HepG2 (cell line): Measurements from ENCODE around the gene LGI2. TPM values are rescaled to one million over a fixed set of nuclear protein-coding genes. Genes with fewer than 3 reads are reported as not detected.

Source experiments
- ATAC-seq: fragments of 200-7000 bp; cut with Tn5 transposase; 3 replicates; pipeline ENCODE4 v1.9.1; 2020; ENCODE audit warnings: mild to moderate bottlenecking, moderate library complexity
- BruUV-seq: library from RNA; stranded (reverse); fragments of 400-500 nt; replicated peaks from 2 replicates; lab custom pipeline; 2021; lab: Mats Ljungman, UMichigan
- CTCF ChIA-PET: fragments of 300-600 bp; formaldehyde crosslinking; extraction: SDS; loops from one replicate; lab custom pipeline; 2021; ENCODE audit warnings: low total read pairs, inconsistent platforms, low intra/inter-chr PET ratio; lab: Yijun Ruan, JAX
- POLR2A ChIA-PET: fragments of 350-600 bp; sonication (Branson Sonifier 250); formaldehyde crosslinking; loops from one replicate; lab custom pipeline; 2020; ENCODE audit warnings: antibody characterized with exemption, inconsistent platforms; lab: Yijun Ruan, JAX
- DNase-seq: peaks from one replicate; pipeline ENCODE4 v3.0.0-alpha.2; 2015; ENCODE audit warnings: low spot score
- FAIRE-seq: peaks from 3 replicates; lab custom pipeline; 2011; peaks lifted over from hg19 to GRCh38; lab: Jason Lieb, UNC
- H2AFZ ChIP-seq: one replicate; pipeline ENCODE4 v1.6.1; 2011; ENCODE audit warnings: low read length, inconsistent platforms
- H3K27ac ChIP-seq: fragments of 300-600 bp; 3 replicates; pipeline ENCODE4 v1.8.0; 2011; ENCODE audit warnings: mixed run types, mild to moderate bottlenecking, mixed read lengths, low read length, inconsistent platforms; ENCODE audit not compliant: insufficient read depth; ENCODE audit errors: extremely low read length
- H3K27me3 ChIP-seq, 2 experiments: fragments of 200-600 bp in 1 of 2; 2 replicates in 1 of 2; 3 replicates in 1 of 2; pipeline versions ENCODE4 v1.6.0 to v1.8.0; 2011; ENCODE audit warnings: low read length in 2 of 2, mild to moderate bottlenecking in 2 of 2, moderate library complexity in 2 of 2, inconsistent platforms in 1 of 2; ENCODE audit not compliant: insufficient read depth in 2 of 2, control insufficient read depth in 1 of 2
- H3K36me3 ChIP-seq, 2 experiments: fragments of 200-600 bp in 1 of 2; replicated peaks in 1 of 2; 2 replicates in 1 of 2; 3 replicates in 1 of 2; pipeline versions ENCODE4 v1.5.1 to v1.8.0; 2011; ENCODE audit warnings: low read length in 2 of 2, inconsistent platforms in 1 of 2; ENCODE audit not compliant: insufficient read depth in 2 of 2, control insufficient read depth in 1 of 2
- H3K4me1 ChIP-seq: 2 replicates; pipeline ENCODE4 v1.5.1; 2012; ENCODE audit warnings: low read length, inconsistent platforms; ENCODE audit not compliant: insufficient read depth
- H3K4me2 ChIP-seq: 2 replicates; pipeline ENCODE4 v1.6.0; 2011; ENCODE audit warnings: low read depth, low read length, inconsistent platforms
- H3K4me3 ChIP-seq, 3 experiments: fragments of 200-600 bp in 1 of 3; sonication (generic), shearing (Covaris generic) in 1 of 3; replicated peaks in 1 of 3; 2 replicates each; pipeline ENCODE4 v1.5.1; 2011 to 2016; ENCODE audit warnings: low read length in 3 of 3, inconsistent platforms in 2 of 3, low read depth in 2 of 3, mild to moderate bottlenecking in 2 of 3, control low read depth in 1 of 3, mixed read lengths in 1 of 3; ENCODE audit not compliant: insufficient read depth in 1 of 3
- H3K79me2 ChIP-seq: one replicate; pipeline ENCODE4 v1.6.1; 2011; ENCODE audit warnings: low read length, inconsistent platforms; ENCODE audit not compliant: insufficient read depth
- H3K9ac ChIP-seq: 2 replicates; pipeline ENCODE4 v1.6.0; 2011; ENCODE audit warnings: mild to moderate bottlenecking, low read depth, low read length, inconsistent platforms; ENCODE audit not compliant: insufficient read depth
- H3K9me3 ChIP-seq: 2 replicates; pipeline ENCODE4 v1.5.1; 2012; ENCODE audit warnings: mild to moderate bottlenecking, low read length
- H4K20me1 ChIP-seq: 2 replicates; pipeline ENCODE4 v1.6.0; 2011; ENCODE audit warnings: inconsistent platforms, mild to moderate bottlenecking, low read length, moderate library complexity; ENCODE audit not compliant: insufficient read depth
- ATF5 ChIP-seq: sonication (generic); formaldehyde crosslinking; IDR thresholded peaks from 2 replicates; pipeline ENCODE4 v1.4.0; 2020; ENCODE audit warnings: mild to moderate bottlenecking, low read depth, missing genetic modification reagents
- HOXA9 ChIP-seq: sonication (generic); formaldehyde crosslinking; IDR thresholded peaks from 2 replicates; pipeline ENCODE4 v1.8.1; 2022; ENCODE audit warnings: missing genetic modification reagents, mild to moderate bottlenecking, moderate library complexity, borderline replicate concordance
- HOXD1 ChIP-seq: sonication (generic); formaldehyde crosslinking; IDR thresholded peaks from 2 replicates; pipeline ENCODE4 v1.5.0; 2020; ENCODE audit warnings: missing genetic modification reagents
- JUND ChIP-seq: sonication (generic); formaldehyde crosslinking; IDR thresholded peaks from 2 replicates; pipeline ENCODE4 v1.8.0; 2022; ENCODE audit warnings: mild to moderate bottlenecking, missing genetic modification reagents
- KAT2B ChIP-seq: fragments of 150-350 bp; IDR thresholded peaks from 2 replicates; pipeline ENCODE4 v1.6.1; 2014; ENCODE audit warnings: low read depth, low read length, borderline replicate concordance
- KDM6A ChIP-seq: IDR thresholded peaks from 2 replicates; pipeline ENCODE4 v1.6.1; 2016; ENCODE audit warnings: low read depth
- MLXIP ChIP-seq: sonication (generic); formaldehyde crosslinking; IDR thresholded peaks from 2 replicates; pipeline ENCODE4 v1.9.0; 2021; ENCODE audit warnings: missing genetic modification reagents, borderline replicate concordance
- NR2F1 ChIP-seq, 2 experiments: fragments of 450-650 bp in 1 of 2; formaldehyde crosslinking in 1 of 2; IDR thresholded peaks; 2 replicates each; pipeline versions ENCODE4 v1.5.0 to v1.6.1; 2016 to 2020; ENCODE audit warnings: mild to moderate bottlenecking in 1 of 2, missing compliant biosample characterization in 1 of 2, missing genetic modification reagents in 1 of 2, moderate library complexity in 1 of 2
- RFX3 ChIP-seq: IDR thresholded peaks from 2 replicates; pipeline ENCODE4 v1.6.1; 2016; ENCODE audit warnings: missing biosample characterization, missing genetic modification reagents
- SP4 ChIP-seq: sonication (generic); formaldehyde crosslinking; IDR thresholded peaks from 2 replicates; pipeline ENCODE4 v1.8.1; 2023; ENCODE audit warnings: mild to moderate bottlenecking, missing genetic modification reagents
- TBX3 ChIP-seq: fragments of 450-650 bp; IDR thresholded peaks from 2 replicates; pipeline ENCODE4 v1.6.1; 2017; ENCODE audit warnings: antibody characterized with exemption, mild to moderate bottlenecking, inconsistent platforms, borderline replicate concordance
- ZKSCAN8 ChIP-seq: IDR thresholded peaks from 2 replicates; pipeline ENCODE4 v1.6.1; 2016; ENCODE audit warnings: borderline replicate concordance, missing genetic modification reagents, missing compliant biosample characterization
- ZNF264 ChIP-seq: sonication (generic); formaldehyde crosslinking; IDR thresholded peaks from 2 replicates; pipeline ENCODE4 v1.4.0; 2020; ENCODE audit warnings: missing genetic modification reagents
- ZNF350 ChIP-seq: sonication (generic); formaldehyde crosslinking; IDR thresholded peaks from 2 replicates; pipeline ENCODE4 v1.4.0; 2020; ENCODE audit warnings: mild to moderate bottlenecking, low read depth, missing genetic modification reagents, borderline replicate concordance
- ZNF567 ChIP-seq: sonication (generic); formaldehyde crosslinking; IDR thresholded peaks from 2 replicates; pipeline ENCODE4 v1.8.1; 2023; ENCODE audit warnings: mild to moderate bottlenecking, missing genetic modification reagents, borderline replicate concordance
- ZNF850 ChIP-seq: sonication (generic); formaldehyde crosslinking; conservative IDR thresholded peaks from 2 replicates; pipeline ENCODE4 v1.9.0; 2021; ENCODE audit warnings: mild to moderate bottlenecking, missing genetic modification reagents
- WGBS: methylation state at CpG from one replicate; pipeline ENCODE4 v1.1.6; 2017; ENCODE audit warnings: low lambda C conversion rate; 5-methylcytosine and 5-hydroxymethylcytosine counted together
- in situ Hi-C: cut with HindIII; loops from 2 replicates; pipeline ENCODE4 v1.10.0; 2017; ENCODE audit warnings: low pct_unique_long_range_greater_than_20kb; ENCODE audit not compliant: extremely low pct_ligation_motif_present
- intact Hi-C: fragments of 100-400 bp; cut with micrococcal nuclease; formaldehyde crosslinking; loops from one replicate; pipeline ENCODE4 v1.10.0; 2022; ENCODE audit not compliant: unreplicated experiment
- polyA plus RNA-seq, 8 experiments: library from polyadenylated mRNA; depleted of rRNA in 3 of 8; stranded (reverse) in 7 of 8; unstranded in 1 of 8; fragments of >200 nt; fragmentation: Illumina TruSeq in 4 of 8; extraction: Trizol in 4 of 8; gene quantifications; 2 replicates each; pipeline versions ENCODE4 v1.2.1 to v1.2.3, GENCODE V29; 2011 to 2016; ENCODE audit warnings: low read depth in 4 of 8, missing spikeins in 1 of 8, mixed read lengths in 1 of 8; ENCODE audit not compliant: insufficient read depth in 1 of 8
- total RNA-seq, 5 experiments: library from RNA; depleted of rRNA; stranded (reverse); fragments of >200 nt; fragmentation: Illumina TruSeq; extraction: Trizol; gene quantifications; 2 replicates each; pipeline ENCODE4 v1.2.3, GENCODE V29; 2016; ENCODE audit warnings: low read depth in 1 of 5

The LGI2 gene
- total and polyA plus RNA-seq, 2 of the 13 experiments (the other 11 are each of a cell fraction or from before 2014, with no cell fraction given) = not detected

- TF ChIP-seq ZKSCAN8 (CRISPR knock-in tag) (no peak), JUND (no peak), KAT2B (no peak), NR2F1 (CRISPR knock-in tag; IDR thresholded peaks at IDR 0.05) (no peak), SP4 (CRISPR knock-in tag) (no peak), HOXD1 (no peak), ZNF350 (CRISPR knock-in tag) (no peak), KDM6A (CRISPR knock-in tag) (no peak), ZNF850 (no peak), TBX3 (no peak), RFX3 (CRISPR knock-in tag) (no peak)
- Histone ChIP-seq H3K9ac (no peak overlapping the region), H3K36me3 (no peaks in the 10 kb centered on the region), H3K4me3 (no peak overlapping the region), H2AFZ (no peak overlapping the region), H3K79me2 (no peaks in the 10 kb centered on the region), H3K27me3 (peaks cover 0 to 6% of the 10 kb centered on the region in 2 experiments; a peak in 3 of 5 replicates), H4K20me1 (no peaks in the 10 kb centered on the region), H3K4me2 (no peak overlapping the region), H3K9me3 (no peaks in the 10 kb centered on the region), H3K27ac (no peak overlapping the region), H3K4me1 (no peaks in the 10 kb centered on the region)
- no TSS peak for BruUV-seq
- WGBS = 29% methylated on average over 4 of the region's 4 CpGs
- DNase-seq = no peak
- CTCF ChIA-PET = no interaction called here
- POLR2A ChIA-PET = no interaction called here
- no peak; the same call in 2 of the 3 replicates for ATAC-seq
- in situ Hi-C loops (no loop called here), intact Hi-C loops (no loop called here)
- FAIRE-seq = no peak
Observed at GRCh38 chr4:25075851-25076250, 45.1 kb upstream of the LGI2 start.

GRCh38 chr4:25075129-25075528, 44.4 kb upstream of the LGI2 start:
- Histone ChIP-seq H4K20me1 (no peaks in the 10 kb centered on the region), H3K27ac (no peak overlapping the region), H2AFZ (no peak overlapping the region), H3K9me3 (no peaks in the 10 kb centered on the region), H3K4me1 (no peaks in the 10 kb centered on the region), H3K36me3 (no peaks in the 10 kb centered on the region), H3K4me3 (no peak overlapping the region), H3K9ac (no peak overlapping the region), H3K27me3 (peaks cover 0 to 6% of the 10 kb centered on the region in 2 experiments; a peak in 2 of 5 replicates), H3K79me2 (no peaks in the 10 kb centered on the region), H3K4me2 (no peak overlapping the region)
- no peak for ATAC-seq
- CTCF ChIA-PET = no interaction called here
- WGBS = 72% methylated on average over 6 of the region's 11 CpGs
- FAIRE-seq = no peak
- POLR2A ChIA-PET = no interaction called here
- BruUV-seq = no TSS peak
- DNase-seq = no peak
- in situ Hi-C loops = no loop called here
- TF ChIP-seq ATF5 (CRISPR knock-in tag) (no peak), HOXA9 (CRISPR knock-in tag) (no peak), MLXIP (no peak), ZNF264 (CRISPR knock-in tag) (no peak), ZNF567 (CRISPR knock-in tag) (no peak)
- intact Hi-C loops = no loop called here
